ENCODE data around the gene ITGAE. TPM values are rescaled to one million over a fixed set of nuclear protein-coding genes. Genes with fewer than 3 reads are reported as not detected.
"Not testable (repeated sequence)": the region's sequence is repeated elsewhere in the genome, so short reads cannot be mapped to it uniquely, and the experiment has no call there.

ITGAE gene, protein sequence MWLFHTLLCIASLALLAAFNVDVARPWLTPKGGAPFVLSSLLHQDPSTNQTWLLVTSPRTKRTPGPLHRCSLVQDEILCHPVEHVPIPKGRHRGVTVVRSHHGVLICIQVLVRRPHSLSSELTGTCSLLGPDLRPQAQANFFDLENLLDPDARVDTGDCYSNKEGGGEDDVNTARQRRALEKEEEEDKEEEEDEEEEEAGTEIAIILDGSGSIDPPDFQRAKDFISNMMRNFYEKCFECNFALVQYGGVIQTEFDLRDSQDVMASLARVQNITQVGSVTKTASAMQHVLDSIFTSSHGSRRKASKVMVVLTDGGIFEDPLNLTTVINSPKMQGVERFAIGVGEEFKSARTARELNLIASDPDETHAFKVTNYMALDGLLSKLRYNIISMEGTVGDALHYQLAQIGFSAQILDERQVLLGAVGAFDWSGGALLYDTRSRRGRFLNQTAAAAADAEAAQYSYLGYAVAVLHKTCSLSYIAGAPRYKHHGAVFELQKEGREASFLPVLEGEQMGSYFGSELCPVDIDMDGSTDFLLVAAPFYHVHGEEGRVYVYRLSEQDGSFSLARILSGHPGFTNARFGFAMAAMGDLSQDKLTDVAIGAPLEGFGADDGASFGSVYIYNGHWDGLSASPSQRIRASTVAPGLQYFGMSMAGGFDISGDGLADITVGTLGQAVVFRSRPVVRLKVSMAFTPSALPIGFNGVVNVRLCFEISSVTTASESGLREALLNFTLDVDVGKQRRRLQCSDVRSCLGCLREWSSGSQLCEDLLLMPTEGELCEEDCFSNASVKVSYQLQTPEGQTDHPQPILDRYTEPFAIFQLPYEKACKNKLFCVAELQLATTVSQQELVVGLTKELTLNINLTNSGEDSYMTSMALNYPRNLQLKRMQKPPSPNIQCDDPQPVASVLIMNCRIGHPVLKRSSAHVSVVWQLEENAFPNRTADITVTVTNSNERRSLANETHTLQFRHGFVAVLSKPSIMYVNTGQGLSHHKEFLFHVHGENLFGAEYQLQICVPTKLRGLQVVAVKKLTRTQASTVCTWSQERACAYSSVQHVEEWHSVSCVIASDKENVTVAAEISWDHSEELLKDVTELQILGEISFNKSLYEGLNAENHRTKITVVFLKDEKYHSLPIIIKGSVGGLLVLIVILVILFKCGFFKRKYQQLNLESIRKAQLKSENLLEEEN
- total RNA-seq: 10.5 and 13.3 TPM in 2 replicates

DNA sequence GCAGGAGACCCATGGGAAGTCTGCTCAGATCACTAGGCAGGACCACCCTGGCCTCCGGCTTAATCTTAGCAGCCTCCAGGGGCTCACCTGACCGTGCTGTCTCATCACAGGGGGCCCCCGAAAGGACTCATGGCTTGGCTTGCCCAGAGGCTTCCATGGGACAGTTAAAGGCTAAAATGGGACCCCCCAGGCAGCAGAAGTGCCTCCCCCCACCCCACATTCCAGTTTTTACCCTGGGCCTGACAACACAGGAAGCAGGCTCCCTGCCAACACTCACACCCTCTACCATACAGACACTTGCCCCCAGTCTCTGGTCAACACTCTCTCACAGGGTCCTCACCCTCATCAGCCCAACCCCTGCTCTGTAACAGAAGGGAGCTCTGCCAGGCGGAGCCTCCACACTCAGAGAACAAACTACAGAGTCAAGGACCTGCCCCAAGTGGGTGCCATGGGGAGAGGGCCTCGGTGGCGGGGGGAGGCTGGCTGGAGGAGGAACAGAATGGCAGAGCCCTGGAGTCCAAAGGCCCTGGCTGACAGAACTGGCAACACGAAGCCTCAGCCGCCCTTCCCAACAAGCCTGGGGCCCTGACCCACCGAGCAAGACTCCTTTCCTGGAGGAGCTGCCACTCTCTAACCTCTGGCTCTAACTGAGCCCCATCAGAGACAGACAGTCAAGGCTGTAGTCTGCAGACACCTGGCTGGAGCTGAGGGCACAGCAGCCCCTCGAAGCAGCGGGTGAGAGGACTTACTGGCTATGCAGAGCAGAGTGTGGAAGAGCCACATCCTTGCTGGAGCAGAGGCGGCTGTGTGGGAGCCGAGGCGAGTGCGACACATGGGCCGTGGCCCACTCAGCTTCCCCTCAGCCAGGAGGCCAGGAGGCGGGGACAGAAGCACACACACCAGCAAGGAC is at the start of gene ITGAE:
Gene ITGAE, minus strand, starts transcription at position 827 of the 910 bp plus-strand sequence. Its CDS starts 44 bp downstream, at position 783.
- no peak for DNase-seq (ENCODE audit: extremely low read depth, low read depth, low spot score)

DNA sequence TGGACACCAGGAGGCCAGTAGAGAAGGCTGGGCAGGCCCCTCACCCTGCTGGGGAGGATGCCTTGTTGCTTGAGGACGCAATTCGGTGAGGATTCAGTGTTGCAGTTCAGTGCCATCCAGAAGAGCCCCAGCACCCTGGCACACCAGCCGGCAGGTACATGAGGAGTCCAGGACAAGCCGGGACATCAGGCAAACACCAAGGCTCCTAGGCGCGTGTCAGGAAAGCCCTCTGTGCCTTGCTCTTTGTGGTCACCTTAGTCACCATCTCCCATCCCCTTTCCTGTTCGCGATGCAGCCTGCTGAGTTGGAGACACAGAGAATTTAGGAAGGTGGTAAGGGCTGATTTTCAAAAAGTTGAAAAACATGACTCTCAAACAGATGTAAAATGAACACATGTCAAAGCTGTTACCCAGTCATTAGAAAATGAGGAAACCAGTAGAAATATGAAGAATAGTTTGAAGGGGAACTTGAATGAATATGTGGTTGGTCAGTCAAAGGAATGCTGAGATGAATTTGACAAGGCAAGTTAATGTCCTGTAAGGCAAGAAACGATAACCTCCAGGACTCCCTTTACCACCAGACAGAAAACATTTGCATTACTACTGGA is 47.3 kb upstream of the ITGAE start:
- no peak for DNase-seq (ENCODE audit: extremely low read depth, low read depth, low spot score)

DNA sequence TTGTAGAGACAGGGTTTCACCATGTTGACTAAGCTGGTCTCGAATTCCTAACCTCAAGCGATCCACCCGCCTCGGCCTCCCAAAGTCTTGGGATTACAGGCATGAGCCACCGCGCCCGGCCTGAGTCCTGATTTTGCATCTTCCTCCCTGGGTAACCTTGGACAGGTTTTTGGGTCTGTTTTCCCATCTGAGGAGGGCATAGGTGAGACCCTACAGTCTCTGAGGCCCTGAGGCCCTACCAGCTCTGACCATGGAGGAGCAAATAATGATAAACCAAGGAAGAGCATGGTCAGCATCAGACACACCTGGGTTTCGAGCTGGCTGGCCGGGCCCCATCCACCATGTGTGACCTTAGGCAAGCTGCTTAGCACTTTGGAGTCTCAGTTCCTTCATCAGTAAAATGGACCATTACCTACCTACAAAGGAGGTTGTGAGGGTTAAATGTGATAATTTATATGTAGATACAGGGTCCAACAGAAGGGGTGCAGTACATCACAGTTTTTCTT is 46.2 kb upstream of the ITGAE start:
- DNase-seq (ENCODE audit: extremely low read depth, low read depth, low spot score): no peak

DNA sequence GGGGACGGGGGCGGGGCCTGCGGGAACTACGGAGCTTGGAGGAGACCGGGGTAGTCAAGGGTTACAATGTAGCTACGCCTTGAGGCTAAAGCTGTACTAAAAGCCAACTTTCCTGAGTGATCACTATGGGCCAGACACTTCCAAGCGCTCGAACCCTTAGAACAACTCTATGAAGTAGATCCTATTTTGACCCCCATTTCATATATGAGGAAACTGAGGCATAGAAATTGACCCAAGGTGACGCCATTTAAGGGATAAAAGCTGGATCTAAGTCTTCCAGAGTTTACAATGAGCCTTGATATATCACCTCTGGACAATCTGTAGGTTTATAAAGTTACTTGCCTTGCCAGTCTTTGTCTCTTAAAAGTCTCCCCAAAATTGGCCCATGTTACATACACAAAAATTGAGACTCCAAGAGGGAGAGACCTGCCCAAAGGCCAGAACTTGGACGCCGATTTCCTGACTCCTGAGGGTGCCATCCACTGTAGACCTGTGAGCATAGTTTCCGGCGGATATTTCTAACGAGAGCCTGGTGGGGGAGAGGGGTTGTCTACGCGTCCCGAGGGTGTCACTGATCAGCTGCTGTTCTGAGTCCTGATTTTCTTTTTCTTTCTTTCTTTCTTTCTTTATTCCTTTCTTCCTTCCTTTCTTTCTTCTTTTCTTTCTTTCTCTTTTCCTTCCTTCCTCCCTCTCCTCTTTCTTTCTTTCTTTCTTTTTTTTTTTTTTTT is 45.6 kb upstream of the ITGAE start:
- no peak for DNase-seq (ENCODE audit: extremely low read depth, low read depth, low spot score)

DNA sequence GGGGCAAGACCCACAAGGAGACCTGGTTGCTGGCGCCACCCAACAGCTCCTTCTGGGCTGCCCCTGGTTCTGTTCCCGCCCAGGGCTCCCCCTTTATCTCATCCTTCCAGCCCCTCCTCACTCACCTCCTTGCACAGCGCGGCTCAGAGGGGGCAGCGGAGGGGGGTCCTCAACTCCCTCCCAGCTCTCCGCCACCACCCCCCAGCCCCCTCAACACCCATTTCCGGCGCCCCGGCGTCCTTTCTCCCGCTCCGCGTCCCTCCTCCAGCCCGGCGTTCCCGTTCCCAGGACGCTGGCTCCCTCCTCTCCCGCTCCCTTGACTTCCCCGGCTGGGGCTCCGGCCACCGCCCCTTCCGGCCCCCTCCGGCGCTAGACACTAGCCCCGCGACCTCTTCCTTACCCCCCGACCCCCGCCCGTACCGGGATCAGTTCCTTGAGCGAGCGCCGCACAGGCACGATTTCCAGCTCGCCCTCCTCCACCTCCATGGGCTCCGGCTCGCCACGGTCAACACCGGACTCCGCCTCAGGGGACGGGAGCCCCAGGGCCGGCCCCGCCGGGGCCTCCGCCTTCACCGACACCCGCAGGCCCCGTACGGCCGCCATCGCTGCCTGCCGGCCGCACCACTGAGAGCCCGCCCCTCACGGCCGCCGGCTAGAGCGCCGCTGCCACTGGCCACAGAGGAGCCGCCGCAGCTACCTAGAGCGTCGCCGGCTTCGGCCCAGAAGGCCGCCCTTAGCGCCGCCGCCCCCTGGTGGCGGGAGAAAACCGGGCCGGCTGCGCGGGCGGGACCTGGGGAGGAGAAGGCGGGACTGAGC is 44.8 kb upstream of the ITGAE start, which contains the start of gene NCBP3:
Gene NCBP3, minus strand, starts transcription at position 626 of the 816 bp plus-strand sequence. Its CDS starts 23 bp downstream, at position 603.
- DNase-seq (ENCODE audit: extremely low read depth, low read depth, low spot score): peak; percentile 22

DNA sequence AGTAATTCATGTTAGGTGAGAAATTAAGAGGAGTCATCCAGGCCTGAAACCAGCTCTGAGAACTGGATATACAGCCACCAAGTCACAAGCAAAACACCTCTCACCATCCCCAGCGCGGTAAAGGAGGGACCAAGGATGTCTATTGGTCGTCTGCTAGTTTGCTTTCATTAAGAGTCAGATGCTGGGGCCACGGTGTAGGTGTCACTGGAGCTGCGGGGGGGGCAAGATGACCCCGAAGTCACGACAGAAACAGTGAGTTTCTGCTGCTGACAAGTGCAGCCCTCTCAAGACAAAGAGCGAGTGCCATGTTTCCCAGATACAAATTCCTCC is 44.3 kb upstream of the ITGAE start:
- no peak for DNase-seq (ENCODE audit: extremely low read depth, low read depth, low spot score)

DNA sequence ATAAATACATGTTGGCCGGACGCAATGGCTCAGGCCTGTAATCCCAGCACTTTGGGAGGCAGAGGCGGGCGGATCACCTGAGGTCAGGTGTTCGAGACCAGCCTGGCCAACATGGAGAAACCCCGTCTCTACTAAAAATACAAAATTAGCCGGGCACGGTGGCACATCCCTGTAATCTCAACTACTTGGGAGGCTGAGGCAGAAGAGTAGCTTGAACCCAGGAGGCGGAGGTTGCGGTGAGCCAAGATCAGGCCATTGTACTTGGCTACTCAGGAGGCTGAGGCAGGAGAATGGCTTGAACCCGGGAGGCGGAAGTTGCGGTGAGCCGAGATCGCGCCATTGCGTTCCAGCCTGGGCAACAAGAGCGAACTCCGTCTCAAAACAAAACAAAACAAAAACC is 43.6 kb upstream of the ITGAE start:
- not testable (repeated sequence) for DNase-seq (ENCODE audit: extremely low read depth, low read depth, low spot score)

DNA sequence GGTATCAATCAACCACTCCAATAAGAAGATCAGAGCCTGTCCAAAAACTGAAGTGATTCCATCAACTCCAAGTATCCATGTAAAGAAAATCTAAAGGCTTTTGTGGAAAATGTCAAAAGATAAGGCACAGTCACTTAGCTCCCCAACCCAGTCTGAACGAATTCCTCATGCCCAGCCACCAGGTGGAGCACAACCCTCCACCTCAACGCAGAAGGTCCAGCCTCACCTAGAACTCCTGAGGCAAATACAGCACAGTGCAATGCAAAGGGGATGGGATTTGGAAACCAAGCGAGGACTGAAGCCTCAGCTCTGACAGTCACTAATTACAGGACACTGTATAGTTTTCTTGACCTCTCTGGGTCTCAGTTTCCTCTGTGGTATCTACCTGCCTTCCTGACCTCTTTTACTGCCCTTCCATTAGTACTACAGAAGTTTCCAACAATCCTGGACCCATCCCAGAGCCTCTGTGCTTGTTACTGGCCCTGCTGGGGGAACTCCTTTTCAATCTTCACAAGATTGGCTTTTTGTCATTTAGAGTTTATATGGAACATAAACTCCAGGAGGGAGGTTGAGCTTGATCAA is 43.0 kb upstream of the ITGAE start:
- no peak for DNase-seq (ENCODE audit: extremely low read depth, low read depth, low spot score)

DNA sequence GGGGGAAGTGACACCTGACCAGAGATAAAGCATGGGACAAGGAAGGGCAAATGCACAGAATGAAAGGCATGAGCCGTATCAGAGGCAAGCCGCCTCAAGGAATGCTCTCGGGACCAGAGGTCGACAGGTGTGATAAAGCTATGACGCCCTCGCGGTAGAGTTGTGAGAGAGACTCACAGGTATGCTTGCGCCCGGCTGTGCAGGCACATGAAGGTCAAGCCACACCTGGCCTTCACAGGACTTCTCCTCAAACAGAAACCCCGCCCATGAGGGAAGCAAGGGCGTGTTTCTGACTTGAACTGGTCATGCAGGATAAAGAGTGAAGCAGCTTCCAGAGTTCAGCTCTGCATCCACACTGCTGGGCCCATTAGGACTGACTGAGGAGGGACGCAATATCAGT is 37.2 kb upstream of the ITGAE start:
- no peak for DNase-seq (ENCODE audit: extremely low read depth, low read depth, low spot score)

DNA sequence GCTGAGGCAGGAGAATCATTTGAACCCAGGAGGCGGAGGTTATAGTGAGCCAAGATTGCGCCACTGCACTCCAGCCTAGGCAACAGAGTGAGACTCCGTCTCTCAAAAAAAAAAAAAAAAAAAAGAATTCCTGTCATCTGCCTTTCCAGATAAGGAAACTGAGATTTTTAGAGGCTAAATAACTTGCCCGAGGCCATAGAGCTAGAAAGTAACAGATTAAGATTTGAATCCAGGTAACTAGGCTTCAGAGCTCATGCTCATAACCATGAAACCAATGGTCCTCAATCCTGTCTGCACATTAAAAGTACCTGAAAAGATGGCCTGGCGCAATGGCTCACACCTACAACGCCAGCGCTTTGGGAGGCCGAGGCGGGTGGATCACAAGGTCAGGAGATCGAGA is 35.6 kb upstream of the ITGAE start:
- DNase-seq (ENCODE audit: extremely low read depth, low read depth, low spot score): no peak

DNA sequence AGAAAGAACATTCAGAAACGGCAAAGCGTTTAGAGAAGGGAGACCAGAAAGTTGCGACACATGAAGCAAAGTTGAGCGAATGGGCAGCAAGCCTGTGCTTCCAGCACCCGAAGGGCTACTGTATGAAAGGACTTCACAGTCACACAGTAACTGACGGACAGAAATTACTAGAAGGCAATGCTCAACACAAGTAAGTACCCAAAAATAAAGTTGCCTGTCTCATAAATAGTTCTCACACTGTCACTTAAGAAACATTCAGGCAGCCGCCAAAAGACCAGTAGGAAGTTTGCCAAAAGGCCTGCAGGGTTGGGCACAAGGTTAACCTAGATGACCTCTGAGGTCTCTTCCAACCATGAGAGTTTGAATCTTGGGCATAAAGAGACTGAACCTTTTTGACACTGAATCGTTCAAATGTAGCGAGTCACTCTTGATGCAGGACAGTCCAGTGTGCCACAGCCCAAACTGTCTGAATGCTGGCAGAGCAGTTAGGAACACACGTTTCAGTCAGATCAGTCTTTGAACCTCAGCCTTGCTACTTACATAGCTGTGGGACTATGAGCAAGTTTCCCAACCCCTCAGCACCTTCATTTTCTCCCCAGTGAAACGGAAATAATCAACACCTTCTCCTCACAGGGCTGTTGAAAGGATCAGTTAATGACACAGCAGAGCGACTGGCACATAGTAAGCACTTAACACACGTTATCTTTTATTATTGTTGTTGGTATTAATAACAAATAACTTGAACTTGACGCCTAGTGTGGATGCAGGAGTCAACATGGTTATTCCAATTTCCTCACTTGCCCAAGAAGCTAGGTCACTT is 34.6 kb upstream of the ITGAE start:
- no peak for DNase-seq (ENCODE audit: extremely low read depth, low read depth, low spot score)

DNA sequence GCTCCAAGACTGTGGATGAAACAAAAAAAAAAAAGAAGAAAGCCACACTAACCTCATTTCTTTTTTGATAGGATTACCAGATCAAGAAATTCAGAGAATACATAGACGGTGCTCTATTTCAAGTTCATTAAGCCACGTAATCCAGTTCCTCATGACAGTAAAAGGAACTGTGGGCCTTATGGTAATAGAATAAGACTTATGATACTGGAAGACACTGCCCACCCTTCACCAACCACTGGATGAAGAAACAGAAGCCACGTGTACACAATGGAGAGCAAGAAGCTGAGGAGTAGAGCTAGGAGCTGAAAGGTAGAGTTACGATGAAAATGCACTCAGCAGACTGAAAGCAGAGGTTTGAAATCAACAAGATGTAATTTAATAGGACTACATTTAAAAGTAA is 33.8 kb upstream of the ITGAE start:
- DNase-seq (ENCODE audit: extremely low read depth, low read depth, low spot score): no peak

DNA sequence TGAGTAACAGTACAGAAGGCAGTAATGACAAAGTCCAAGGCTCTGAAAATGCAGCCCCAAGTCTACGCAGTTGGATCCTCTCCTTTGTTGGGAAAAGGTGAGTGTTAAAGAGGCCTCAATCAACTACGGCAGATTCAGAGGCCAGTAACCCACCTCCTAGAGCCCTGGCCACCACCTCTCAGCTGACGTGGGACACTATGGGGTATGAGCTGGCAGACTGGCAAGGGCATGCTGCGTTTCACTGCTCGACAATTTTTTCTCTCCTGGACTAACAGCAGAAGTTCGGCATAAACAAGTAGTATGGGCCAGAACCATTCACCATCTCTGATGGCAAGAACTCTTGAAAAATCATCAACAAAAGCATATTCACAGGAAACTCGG is 27.9 kb upstream of the ITGAE start:
- no peak for DNase-seq (ENCODE audit: extremely low read depth, low read depth, low spot score)

DNA sequence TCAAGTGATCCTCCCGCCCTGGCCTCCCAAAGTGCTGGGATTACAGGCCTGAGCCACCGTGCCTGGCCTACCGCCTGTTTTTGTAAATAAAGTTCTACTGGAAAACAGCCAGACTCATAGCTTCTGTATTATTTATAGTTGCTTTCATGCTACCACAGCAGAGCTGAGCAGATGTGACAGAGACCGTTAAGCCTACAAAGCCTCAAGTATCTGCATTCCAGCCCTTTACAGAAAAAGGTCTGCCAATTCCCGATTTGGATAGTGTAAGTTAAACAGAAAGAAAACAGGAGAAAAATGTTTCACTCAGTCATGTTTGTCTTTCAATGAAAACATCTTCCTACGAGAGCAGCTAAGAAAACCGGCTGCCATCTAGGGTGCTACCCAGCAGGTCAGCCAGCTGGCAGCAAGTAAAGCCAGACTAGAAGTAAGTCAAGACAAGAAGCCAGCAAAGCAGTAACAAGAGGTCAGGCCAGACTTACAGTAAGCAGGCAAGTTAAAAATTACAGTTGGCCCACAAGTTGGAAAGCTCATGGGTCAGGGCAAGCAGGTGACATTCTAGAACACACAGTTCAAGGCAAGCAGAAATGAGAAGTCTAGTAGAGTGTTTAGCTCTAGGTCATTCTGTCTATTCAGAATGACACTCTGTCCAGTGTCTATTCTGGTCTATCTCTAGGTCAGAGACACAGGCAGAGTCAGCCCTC is 27.3 kb upstream of the ITGAE start:
- no peak for DNase-seq (ENCODE audit: extremely low read depth, low read depth, low spot score)

DNA sequence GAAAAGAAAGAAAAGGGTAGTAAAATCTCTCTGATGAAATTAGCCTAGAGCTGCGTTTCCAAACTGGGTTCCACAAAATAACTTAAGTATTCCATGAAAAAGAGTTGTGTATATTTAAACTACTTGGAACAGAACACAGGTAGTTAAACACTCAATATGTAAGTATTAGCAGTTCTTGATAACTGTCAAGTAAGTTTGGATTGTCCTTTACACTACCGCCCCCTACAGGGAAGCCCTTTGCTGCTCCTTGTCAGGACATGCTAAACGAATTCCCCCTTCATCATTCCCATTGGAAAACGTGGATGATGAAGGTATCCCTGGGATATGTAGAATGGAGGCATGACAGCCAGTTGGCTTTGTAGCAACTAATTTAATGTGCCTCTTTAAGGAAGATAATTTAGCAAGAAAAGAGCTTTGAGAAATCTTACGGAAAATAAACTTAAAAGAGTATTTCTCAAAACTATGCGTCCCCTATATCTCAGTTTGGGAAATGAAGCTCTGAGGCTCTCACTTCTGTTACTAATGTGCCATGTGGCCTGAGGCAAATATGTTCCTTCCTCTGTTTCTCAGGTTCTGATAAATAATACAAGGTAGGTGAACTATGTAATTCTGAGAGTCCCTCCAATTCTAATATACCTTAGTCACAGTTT is 26.3 kb upstream of the ITGAE start:
- DNase-seq (ENCODE audit: extremely low read depth, low read depth, low spot score): peak; percentile 52

DNA sequence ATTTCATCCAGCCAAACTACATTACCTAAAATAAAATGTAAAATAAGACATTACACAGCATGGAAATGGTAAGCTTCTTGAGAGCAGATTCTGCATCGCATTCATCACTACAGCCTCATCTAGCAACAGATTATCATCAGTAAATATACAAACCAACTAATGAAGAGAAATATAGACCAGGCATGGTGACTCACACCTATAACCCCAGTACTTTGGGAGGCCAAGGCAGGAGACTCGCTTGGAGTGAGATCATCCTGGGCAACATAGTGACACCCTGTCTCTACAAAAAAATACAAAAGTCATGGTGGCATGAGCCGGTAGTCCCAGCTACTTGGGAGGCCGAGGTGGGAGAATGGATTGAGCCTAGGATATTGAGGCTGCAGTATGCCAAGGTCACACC is 25.2 kb upstream of the ITGAE start:
- DNase-seq (ENCODE audit: extremely low read depth, low read depth, low spot score): no peak

All from glomerular endothelial cell (primary cell).